WTC11 (cell line): ENCODE data around the gene ZNF592. TPM values are rescaled to one million over a fixed set of nuclear protein-coding genes. Genes with fewer than 3 reads are reported as not detected.

Experiments
- HMGXB4 ChIP-seq: sonication (generic); formaldehyde crosslinking; IDR thresholded peaks from 2 replicates; pipeline ENCODE4 v1.8.1; 2023; ENCODE audit warnings: mild to moderate bottlenecking, moderate library complexity, missing genetic modification reagents
- MYBL2 ChIP-seq: sonication (generic); formaldehyde crosslinking; IDR thresholded peaks from 2 replicates; pipeline ENCODE4 v1.8.1; 2023; ENCODE audit warnings: mild to moderate bottlenecking, moderate library complexity, missing genetic modification reagents
- OVOL2 ChIP-seq: fragments of 250-450 bp; sonication (Bioruptor Pico); IDR thresholded peaks from 2 replicates; pipeline ENCODE4 v1.9.0; 2021; ENCODE audit warnings: mild to moderate bottlenecking, borderline replicate concordance
- total RNA-seq: library from RNA; stranded (reverse); gene quantifications from 3 replicates; pipeline ENCODE4 v1.2.3, GENCODE V29; 2021
- TF ChIP-seq, protein P1 (sequence below): fragments of 200-600 bp; IDR thresholded peaks from 2 replicates; pipeline ENCODE4 v1.8.0; 2022; ENCODE audit warnings: antibody characterized with exemption
- TF ChIP-seq, protein P2 (sequence below): sonication (generic); formaldehyde crosslinking; IDR thresholded peaks from 2 replicates; pipeline ENCODE4 v1.8.1; 2022; ENCODE audit warnings: low read depth, missing genetic modification reagents, borderline replicate concordance
- TF ChIP-seq, protein P3 (sequence below): fragments of 250-450 bp; sonication (Bioruptor Pico); IDR thresholded peaks from 2 replicates; pipeline ENCODE4 v1.8.0; 2021; ENCODE audit warnings: mild to moderate bottlenecking

Gene ZNF592
- total RNA-seq, 1 experiment from 2014 or later, result 28.0 TPM

DNA sequence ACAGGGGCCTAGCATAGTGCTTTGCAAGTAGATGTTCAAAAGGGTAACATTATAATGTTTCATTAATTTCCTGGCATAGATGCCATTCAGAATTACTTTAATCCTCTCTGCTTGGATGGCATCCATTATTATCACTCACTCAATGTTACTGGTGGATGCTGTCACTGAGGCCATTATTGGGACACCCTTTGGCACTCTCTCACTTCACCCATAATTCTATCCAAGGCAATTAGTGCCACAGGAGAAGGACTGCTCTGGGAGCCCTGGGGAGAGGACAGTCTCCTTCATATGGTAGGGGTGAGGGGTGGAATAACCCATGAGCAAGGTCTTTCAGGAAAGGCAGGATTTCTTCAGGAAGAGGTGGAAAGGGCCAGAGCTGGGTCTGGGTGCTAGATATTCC is 107.4 kb downstream of the ZNF592 start (continued):
- TF ChIP-seq, protein P1, sequence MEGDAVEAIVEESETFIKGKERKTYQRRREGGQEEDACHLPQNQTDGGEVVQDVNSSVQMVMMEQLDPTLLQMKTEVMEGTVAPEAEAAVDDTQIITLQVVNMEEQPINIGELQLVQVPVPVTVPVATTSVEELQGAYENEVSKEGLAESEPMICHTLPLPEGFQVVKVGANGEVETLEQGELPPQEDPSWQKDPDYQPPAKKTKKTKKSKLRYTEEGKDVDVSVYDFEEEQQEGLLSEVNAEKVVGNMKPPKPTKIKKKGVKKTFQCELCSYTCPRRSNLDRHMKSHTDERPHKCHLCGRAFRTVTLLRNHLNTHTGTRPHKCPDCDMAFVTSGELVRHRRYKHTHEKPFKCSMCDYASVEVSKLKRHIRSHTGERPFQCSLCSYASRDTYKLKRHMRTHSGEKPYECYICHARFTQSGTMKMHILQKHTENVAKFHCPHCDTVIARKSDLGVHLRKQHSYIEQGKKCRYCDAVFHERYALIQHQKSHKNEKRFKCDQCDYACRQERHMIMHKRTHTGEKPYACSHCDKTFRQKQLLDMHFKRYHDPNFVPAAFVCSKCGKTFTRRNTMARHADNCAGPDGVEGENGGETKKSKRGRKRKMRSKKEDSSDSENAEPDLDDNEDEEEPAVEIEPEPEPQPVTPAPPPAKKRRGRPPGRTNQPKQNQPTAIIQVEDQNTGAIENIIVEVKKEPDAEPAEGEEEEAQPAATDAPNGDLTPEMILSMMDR, result no peak
- TF ChIP-seq, protein P2, sequence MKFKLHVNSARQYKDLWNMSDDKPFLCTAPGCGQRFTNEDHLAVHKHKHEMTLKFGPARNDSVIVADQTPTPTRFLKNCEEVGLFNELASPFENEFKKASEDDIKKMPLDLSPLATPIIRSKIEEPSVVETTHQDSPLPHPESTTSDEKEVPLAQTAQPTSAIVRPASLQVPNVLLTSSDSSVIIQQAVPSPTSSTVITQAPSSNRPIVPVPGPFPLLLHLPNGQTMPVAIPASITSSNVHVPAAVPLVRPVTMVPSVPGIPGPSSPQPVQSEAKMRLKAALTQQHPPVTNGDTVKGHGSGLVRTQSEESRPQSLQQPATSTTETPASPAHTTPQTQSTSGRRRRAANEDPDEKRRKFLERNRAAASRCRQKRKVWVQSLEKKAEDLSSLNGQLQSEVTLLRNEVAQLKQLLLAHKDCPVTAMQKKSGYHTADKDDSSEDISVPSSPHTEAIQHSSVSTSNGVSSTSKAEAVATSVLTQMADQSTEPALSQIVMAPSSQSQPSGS (CRISPR knock-in tag), result no peak
- no peak for TF ChIP-seq HMGXB4 (CRISPR knock-in tag)
- no peak for TF ChIP-seq OVOL2 (CRISPR knock-in tag)
- no peak for TF ChIP-seq MYBL2
- TF ChIP-seq, protein P3, sequence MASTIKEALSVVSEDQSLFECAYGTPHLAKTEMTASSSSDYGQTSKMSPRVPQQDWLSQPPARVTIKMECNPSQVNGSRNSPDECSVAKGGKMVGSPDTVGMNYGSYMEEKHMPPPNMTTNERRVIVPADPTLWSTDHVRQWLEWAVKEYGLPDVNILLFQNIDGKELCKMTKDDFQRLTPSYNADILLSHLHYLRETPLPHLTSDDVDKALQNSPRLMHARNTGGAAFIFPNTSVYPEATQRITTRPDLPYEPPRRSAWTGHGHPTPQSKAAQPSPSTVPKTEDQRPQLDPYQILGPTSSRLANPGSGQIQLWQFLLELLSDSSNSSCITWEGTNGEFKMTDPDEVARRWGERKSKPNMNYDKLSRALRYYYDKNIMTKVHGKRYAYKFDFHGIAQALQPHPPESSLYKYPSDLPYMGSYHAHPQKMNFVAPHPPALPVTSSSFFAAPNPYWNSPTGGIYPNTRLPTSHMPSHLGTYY (CRISPR knock-in tag), result no peak

Other genes with a start within 250 kb of the ZNF592 start
- gene ZSCAN2, start 147.6 kb upstream of the ZNF592 start, total RNA-seq, result 39.6 to 51.9 TPM (median 44.4 TPM) in 3 replicates
- 21.2 to 22.6 TPM (median 21.4 TPM) in 3 replicates for gene WDR73, start 94.3 kb upstream of the ZNF592 start, total RNA-seq
- 14.9 to 16.2 TPM (median 15.3 TPM) in 3 replicates for gene NMB, start 90.4 kb upstream of the ZNF592 start, total RNA-seq
- gene SEC11A, start 32.5 kb upstream of the ZNF592 start, total RNA-seq, result 214 to 228 TPM (median 217 TPM) in 3 replicates
- 16.5 to 23.0 TPM (median 20.9 TPM) in 3 replicates for gene ALPK3, start 68.8 kb downstream of the ZNF592 start, total RNA-seq
- gene SLC28A1, start 136.1 kb downstream of the ZNF592 start, total RNA-seq, result 0.14 to 0.16 TPM in 2 of 3 replicates, not detected in the other
- 10.2 to 13.9 TPM (median 12.7 TPM) in 3 replicates for gene PDE8A, start 233.3 kb downstream of the ZNF592 start, total RNA-seq